ENCODE measurements around the gene FBXL17.

DNA sequence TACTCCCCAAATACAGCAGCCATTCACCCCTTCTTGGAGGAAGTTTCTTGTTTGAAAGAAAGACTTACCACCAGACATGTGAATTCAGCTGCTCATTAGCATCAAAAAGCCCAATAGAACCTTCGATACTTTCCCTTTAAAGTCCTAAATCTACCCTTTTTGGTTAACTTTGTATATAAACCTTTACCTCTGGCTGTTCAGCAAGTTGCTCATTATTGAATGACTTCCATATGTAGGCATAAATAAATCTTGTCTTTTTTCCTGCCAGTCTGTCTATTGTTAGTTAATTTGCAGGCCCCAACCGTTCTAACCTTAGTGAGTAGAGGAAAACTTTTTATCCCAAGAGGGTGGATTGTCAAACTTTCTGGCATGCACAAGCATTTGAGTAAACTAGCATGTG, 27.9 kb upstream of the FBXL17 start:
- TF ChIP-seq ZNF785 (tag by site-specific recombination; IDR thresholded peaks at IDR 0.05) (no peak), ZNF302 (tag by site-specific recombination; IDR thresholded peaks at IDR 0.05; ENCODE audit: low read depth) (no peak), ZNF670 (tag by site-specific recombination; IDR thresholded peaks at IDR 0.05; ENCODE audit: low read depth) (no peak), ZNF202 (tag by site-specific recombination; IDR thresholded peaks at IDR 0.05; ENCODE audit: borderline replicate concordance) (no peak), ZNF335 (tag by site-specific recombination; conservative IDR thresholded peaks at IDR 0.05) (no peak)
- TF ChIP-seq, protein P1, sequence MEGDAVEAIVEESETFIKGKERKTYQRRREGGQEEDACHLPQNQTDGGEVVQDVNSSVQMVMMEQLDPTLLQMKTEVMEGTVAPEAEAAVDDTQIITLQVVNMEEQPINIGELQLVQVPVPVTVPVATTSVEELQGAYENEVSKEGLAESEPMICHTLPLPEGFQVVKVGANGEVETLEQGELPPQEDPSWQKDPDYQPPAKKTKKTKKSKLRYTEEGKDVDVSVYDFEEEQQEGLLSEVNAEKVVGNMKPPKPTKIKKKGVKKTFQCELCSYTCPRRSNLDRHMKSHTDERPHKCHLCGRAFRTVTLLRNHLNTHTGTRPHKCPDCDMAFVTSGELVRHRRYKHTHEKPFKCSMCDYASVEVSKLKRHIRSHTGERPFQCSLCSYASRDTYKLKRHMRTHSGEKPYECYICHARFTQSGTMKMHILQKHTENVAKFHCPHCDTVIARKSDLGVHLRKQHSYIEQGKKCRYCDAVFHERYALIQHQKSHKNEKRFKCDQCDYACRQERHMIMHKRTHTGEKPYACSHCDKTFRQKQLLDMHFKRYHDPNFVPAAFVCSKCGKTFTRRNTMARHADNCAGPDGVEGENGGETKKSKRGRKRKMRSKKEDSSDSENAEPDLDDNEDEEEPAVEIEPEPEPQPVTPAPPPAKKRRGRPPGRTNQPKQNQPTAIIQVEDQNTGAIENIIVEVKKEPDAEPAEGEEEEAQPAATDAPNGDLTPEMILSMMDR (tag by site-specific recombination; IDR thresholded peaks at IDR 0.05): no peak
- TF ChIP-seq, protein P2, sequence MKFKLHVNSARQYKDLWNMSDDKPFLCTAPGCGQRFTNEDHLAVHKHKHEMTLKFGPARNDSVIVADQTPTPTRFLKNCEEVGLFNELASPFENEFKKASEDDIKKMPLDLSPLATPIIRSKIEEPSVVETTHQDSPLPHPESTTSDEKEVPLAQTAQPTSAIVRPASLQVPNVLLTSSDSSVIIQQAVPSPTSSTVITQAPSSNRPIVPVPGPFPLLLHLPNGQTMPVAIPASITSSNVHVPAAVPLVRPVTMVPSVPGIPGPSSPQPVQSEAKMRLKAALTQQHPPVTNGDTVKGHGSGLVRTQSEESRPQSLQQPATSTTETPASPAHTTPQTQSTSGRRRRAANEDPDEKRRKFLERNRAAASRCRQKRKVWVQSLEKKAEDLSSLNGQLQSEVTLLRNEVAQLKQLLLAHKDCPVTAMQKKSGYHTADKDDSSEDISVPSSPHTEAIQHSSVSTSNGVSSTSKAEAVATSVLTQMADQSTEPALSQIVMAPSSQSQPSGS (tag by site-specific recombination; IDR thresholded peaks at IDR 0.05; ENCODE audit: low read depth): no peak
